ENCODE results near the gene HSF5. TPM values are rescaled to one million over a fixed set of nuclear protein-coding genes. Genes with fewer than 3 reads are reported as not detected.

HSF5 gene
- total and polyA plus RNA-seq, 2 donors (not counting 1 experiment from before 2014, with no cell fraction given), result 2.2 to 5.1 TPM

- Histone ChIP-seq H2AFZ (ENCODE audit: insufficient read depth, low read depth, low read length, poor library complexity, severe bottlenecking) (no peak overlapping the region), H3K27me3 (replicated peaks in 1 of 4; ENCODE audit: control extremely low read depth in 1 of 4, control insufficient read depth in 3 of 4, insufficient read depth in 4 of 4, low read length in 3 of 4) (no peaks in the 10 kb centered on the region), H3K4me3 (ENCODE audit: control extremely low read depth in 1 of 5, extremely low read depth in 1 of 5, insufficient read depth in 1 of 5, low read depth in 2 of 5, low read length in 4 of 5) (no peak overlapping the region), H4K20me1 (ENCODE audit: control insufficient read depth, insufficient read depth, low read length, poor library complexity, severe bottlenecking) (no peaks in the 10 kb centered on the region), H3K36me3 (replicated peaks in 1 of 2; ENCODE audit: control extremely low read depth in 1 of 2, control insufficient read depth in 1 of 2, extremely low read depth in 1 of 2, insufficient read depth in 2 of 2, low read length in 1 of 2) (no peaks in the 10 kb centered on the region), H3K9ac (ENCODE audit: low read length) (no peak overlapping the region), H3K4me2 (replicated peaks; ENCODE audit: low read depth, low read length, poor library complexity, severe bottlenecking) (no peak overlapping the region), H3K79me2 (ENCODE audit: control insufficient read depth, insufficient read depth, low read length) (no peaks in the 10 kb centered on the region), H3K27ac (ENCODE audit: low read length in 2 of 2) (no peak overlapping the region), H3K4me1 (ENCODE audit: control insufficient read depth in 2 of 2, insufficient read depth in 2 of 2, low read length in 2 of 2) (no peaks in the 10 kb centered on the region), H3K9me3 (ENCODE audit: control extremely low read depth in 1 of 3, control insufficient read depth in 2 of 3, insufficient read depth in 1 of 3, low read length in 2 of 3) (no peaks in the 10 kb centered on the region)
- intact Hi-C loops (cut with micrococcal nuclease), result no loop called here
- H3K9me3 Mint-ChIP-seq (ENCODE audit: insufficient read depth), result no peaks in the 10 kb centered on the region
- H3K4me1 Mint-ChIP-seq, result no peaks in the 10 kb centered on the region
- H3K27ac Mint-ChIP-seq, result no peak overlapping the region
- ChIA-PET CTCF (no interaction called here), POLR2A (no interaction called here)
- DNase-seq (no peak), ATAC-seq (ENCODE audit: low read depth) (no peak)
- WGBS (ENCODE audit: insufficient coverage), result 100% methylated on average over 2 of the region's 2 CpGs
- TF ChIP-seq EZH2 (IDR thresholded peaks at IDR 0.05; ENCODE audit: borderline replicate concordance, insufficient read depth, low read depth, low read length, poor library complexity, severe bottlenecking) (no peak), CTCF (IDR thresholded peaks at IDR 0.05) (no peak)
- H3K4me3 Mint-ChIP-seq, result no peak overlapping the region
- H3K27me3 Mint-ChIP-seq, result no peaks in the 10 kb centered on the region
Observed at GRCh38 chr17:58401287-58401686, 86.9 kb downstream of the HSF5 start.

GRCh38 chr17:58400826-58401225 lies 87.4 kb downstream of the HSF5 start:
- Histone ChIP-seq H3K27me3 (replicated peaks in 1 of 4; ENCODE audit: control extremely low read depth in 1 of 4, control insufficient read depth in 3 of 4, insufficient read depth in 4 of 4, low read length in 3 of 4) (no peaks in the 10 kb centered on the region), H3K9me3 (ENCODE audit: control extremely low read depth in 1 of 3, control insufficient read depth in 2 of 3, insufficient read depth in 1 of 3, low read length in 2 of 3) (no peaks in the 10 kb centered on the region), H3K27ac (ENCODE audit: low read length in 2 of 2) (no peak overlapping the region), H3K79me2 (ENCODE audit: control insufficient read depth, insufficient read depth, low read length) (no peaks in the 10 kb centered on the region), H3K36me3 (replicated peaks in 1 of 2; ENCODE audit: control extremely low read depth in 1 of 2, control insufficient read depth in 1 of 2, extremely low read depth in 1 of 2, insufficient read depth in 2 of 2, low read length in 1 of 2) (no peaks in the 10 kb centered on the region), H4K20me1 (ENCODE audit: control insufficient read depth, insufficient read depth, low read length, poor library complexity, severe bottlenecking) (no peaks in the 10 kb centered on the region), H3K4me3 (ENCODE audit: control extremely low read depth in 1 of 5, extremely low read depth in 1 of 5, insufficient read depth in 1 of 5, low read depth in 2 of 5, low read length in 4 of 5) (no peak overlapping the region), H3K4me1 (ENCODE audit: control insufficient read depth in 2 of 2, insufficient read depth in 2 of 2, low read length in 2 of 2) (no peaks in the 10 kb centered on the region), H2AFZ (ENCODE audit: insufficient read depth, low read depth, low read length, poor library complexity, severe bottlenecking) (no peak overlapping the region), H3K4me2 (replicated peaks; ENCODE audit: low read depth, low read length, poor library complexity, severe bottlenecking) (no peak overlapping the region), H3K9ac (ENCODE audit: low read length) (no peak overlapping the region)
- H3K4me3 Mint-ChIP-seq, result no peak overlapping the region
- POLR2A ChIA-PET, result no interaction called here
- ATAC-seq (ENCODE audit: low read depth), result no peak
- intact Hi-C loops (cut with micrococcal nuclease), result no loop called here
- no peaks in the 10 kb centered on the region for H3K27me3 Mint-ChIP-seq
- H3K4me1 Mint-ChIP-seq, result no peaks in the 10 kb centered on the region
- TF ChIP-seq CTCF (IDR thresholded peaks at IDR 0.05) (no peak), EZH2 (IDR thresholded peaks at IDR 0.05; ENCODE audit: borderline replicate concordance, insufficient read depth, low read depth, low read length, poor library complexity, severe bottlenecking) (no peak)
- no peaks in the 10 kb centered on the region for H3K9me3 Mint-ChIP-seq (ENCODE audit: insufficient read depth)
- CTCF ChIA-PET, result no interaction called here
- DNase-seq, result no peak
- no peak overlapping the region for H3K27ac Mint-ChIP-seq
